HG03558 (cell line): ENCODE data around the gene SEMA3F.
A peak's percentile ranks its signal among the peaks of the same experiment; 100 is the strongest.
"Not testable (repeated sequence)": the region's sequence is repeated elsewhere in the genome, so short reads cannot be mapped to it uniquely, and the experiment has no call there.

Experiments
- ATAC-seq: cut with Tn5 transposase; IDR thresholded peaks from one replicate; pipeline ENCODE4 v1.9.1; 2021; ENCODE audit warnings: moderate number of reproducible peaks; ENCODE audit not compliant: unreplicated experiment; ENCODE audit errors: extremely low read depth

The SEMA3F gene

DNA sequence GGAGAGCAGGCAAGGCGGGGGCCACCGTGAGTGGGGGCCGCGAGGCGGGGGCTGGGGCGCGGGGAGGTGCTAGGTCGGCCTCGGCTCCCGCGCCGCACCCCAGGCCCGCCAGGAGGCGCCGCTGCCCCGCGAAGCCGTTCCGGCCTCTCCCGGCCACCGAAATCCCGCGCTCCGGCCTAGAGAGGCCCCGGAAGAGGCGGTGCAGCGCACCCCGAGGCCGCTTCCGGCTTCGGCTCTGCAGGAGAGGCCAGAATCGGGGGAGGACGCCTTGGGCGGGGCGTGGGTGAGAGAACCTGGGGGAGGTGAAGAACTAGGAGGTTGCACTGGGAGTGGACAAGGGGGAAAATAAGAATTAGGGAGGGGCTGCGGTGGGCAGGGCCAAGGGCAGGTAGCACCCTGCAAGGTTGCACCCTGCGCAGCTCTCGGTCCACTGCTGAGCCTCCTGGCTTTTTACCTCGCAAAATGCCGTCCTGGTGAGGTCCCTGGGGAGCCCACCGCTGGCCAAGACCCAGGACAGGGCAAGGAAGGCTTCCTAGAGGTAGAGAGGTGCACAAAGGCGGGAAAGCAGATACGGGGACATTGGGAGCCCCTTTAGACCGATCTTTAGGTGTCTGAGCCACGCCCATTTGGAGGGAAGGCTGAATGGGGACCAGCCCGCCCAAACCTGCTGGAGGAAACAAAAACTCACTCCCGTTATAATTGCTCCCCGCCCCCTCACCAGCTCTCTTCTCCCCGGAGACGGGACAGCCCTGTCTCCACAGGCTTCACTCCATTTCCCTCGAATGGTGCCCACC lies 72.5 kb downstream of the SEMA3F start:
- peak; percentile 66 for ATAC-seq

DNA sequence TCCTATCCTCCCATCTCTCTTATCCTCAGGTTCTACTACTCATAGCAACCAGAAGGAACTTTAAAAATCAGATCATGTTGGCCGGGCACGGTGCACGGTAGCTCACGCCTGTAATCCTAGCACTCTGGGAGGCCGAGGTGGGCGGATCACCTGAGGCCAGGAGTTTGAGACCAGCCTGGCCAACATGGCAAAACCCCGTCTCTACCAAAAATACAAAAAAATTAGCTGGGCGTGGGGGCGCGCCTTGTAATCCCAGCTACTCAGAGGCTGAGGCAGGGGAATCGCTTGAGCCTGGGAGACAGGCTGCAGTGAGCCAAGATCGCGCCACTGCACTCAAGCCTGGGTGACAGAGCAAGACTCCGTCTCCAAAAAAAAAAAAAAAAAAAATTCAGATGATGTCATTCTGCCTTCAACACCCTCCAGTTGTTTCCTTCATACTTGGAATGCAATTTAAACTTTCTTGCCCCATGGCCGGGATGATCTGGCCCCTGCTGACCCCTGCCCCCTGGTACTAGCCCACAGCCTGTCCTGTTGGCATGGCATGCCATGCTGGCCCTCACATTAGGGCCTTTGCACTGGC lies 73.2 kb downstream of the SEMA3F start:
- not testable (repeated sequence) for ATAC-seq

DNA sequence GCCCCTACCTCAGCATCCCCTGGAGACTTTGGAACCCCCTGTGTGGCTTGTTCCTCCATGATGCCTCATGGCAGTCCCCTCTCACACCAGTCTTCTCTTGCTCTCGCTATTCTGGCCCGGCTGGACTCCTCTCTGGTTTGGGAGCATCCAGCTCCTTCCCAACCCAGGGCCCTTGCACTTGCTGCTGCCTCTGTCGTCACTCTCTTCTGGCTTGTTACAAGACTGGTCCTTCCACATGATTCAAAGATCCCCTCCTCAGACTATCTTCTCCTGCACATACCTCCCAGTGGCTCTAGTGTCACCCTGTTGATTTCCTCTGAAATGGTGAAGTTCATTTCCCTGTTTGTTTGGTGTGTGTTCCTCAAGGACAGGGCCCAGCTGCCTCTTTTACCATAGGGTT lies 74.4 kb downstream of the SEMA3F start:
- ATAC-seq, result no peak

DNA sequence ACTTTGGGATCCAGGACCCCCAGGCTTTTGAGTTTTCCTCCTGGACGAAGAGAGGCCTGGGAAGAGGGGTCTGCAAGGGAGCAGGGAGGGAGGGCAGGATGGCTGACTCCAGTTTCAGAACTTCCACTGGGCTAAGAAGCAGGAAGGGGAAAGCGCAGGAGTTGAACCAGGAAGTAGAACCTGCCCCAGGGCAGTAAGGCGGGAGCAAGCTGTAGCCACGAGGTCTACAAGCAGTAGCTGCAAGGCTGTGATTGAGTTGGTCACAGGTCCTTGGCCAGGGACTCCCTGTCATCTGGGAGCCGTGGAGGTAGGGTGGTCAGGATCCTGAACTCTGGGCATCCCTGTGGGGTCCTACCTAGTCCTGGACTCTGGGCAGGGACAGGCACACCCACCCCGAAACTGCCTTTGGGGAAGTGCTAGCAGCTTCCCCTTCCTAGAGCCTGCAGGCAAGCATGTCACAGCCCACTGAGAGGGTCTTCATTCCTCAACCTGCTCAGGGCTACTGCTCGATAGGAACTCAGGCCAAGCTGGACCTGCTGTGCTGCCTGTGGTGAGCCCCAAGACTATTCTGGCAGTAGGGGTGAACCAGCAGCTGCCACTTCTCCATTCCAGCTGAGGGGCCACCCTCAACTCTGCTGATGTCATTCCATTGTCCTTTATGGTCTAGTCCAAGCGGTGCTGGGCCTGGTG lies 75.1 kb downstream of the SEMA3F start:
- ATAC-seq, result no peak

GRCh38 chr3:50230794-50231125 lies 75.6 kb downstream of the SEMA3F start:
- no peak for ATAC-seq

DNA sequence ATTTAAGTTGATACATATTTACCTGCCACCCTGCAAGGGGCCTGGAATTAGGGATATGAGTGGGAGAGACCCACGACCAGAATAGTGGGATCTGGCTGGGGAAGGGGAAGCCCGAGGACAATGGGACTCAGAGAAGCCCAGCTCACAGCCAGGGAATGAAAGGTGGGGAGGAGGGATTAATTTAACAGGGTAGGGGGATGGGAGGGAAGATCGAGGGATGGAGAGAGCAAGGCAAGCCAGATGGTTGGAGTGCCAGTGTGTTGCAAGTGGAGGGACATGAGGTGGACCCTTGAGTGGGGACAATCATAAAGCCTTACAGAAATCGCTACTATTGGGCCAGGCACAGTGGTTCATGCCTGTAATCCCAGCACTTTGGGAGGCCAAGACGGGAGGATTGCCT lies 76.5 kb downstream of the SEMA3F start:
- no peak for ATAC-seq

DNA sequence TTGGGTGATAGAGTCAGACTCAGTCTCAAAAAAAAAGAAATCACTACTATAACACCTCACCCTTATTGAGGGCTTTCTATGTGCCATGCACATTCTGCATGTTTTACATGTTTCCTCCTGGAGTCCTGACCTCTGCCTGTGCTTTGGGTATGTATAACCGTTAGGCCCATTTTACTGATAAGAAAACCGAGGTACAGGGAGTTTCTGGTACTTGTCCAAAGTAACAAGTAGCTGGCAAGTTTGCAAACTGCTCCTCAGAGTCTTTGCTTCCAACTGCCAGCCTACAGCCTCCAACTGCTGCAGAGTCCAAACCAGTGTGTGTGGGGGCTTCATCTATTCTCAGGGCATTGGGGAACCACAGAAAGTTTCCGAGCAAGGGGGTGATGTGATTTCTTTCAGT lies 77.2 kb downstream of the SEMA3F start:
- no peak for ATAC-seq

DNA sequence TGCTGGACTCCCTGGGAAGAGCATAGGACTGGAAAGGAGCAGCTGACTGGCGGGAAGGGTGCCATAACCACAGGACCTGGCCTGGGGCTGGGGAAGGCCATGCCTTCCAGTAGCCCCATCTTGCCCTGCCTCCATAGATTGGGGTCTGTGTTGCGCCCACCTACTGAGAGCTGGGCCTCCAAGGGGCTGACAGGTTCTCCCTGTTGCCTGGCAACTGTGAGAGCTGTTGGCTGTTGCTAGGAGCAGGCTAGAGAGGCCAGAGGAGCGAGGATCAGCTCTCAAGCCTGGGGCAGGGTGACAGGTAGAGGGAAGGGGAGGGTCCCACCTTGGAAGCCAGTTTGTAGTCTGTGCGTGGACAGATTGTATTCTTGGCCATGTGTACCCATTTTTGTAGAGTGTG lies 78.1 kb downstream of the SEMA3F start:
- no peak for ATAC-seq

- ATAC-seq, result peak; percentile 80
These were observed 80.8 kb downstream of the SEMA3F start, which contains the start of gene GNAI2 for GRCh38 chr3:50235716-50236483. TSS of gene GNAI2 (plus strand) at chr3:50236204. CDS start at chr3:50236336, 132 bp downstream.

DNA sequence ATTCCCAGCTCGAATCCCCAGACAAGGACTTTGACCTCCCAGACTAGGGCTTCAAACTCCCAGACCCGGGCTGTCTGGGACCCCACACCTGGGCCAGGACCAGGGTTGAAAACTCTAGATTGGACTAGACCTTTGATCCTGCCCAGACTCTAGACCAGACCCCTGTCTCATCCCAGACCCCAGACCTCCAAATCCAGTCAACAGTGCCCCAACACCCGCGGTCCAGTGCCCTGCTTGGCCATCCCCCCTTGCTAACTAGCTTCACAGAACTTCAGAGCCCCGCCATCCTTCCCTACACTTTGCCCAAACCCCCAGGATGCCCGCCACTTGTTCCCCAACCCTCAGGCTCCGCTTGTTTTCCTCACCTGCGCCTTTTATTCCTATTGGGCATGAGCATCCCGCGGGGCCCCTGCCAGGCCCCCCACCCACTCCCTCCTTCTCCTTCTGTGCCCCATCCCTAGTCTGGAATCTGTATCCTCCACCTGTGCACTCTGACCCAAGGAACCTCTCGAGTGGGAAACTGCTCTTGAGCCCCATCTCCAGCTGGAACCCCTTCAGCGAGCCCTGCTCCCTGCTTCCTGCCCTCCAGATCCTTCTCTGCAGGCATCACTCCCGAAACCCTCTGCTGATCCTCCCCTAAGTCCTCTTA lies 81.5 kb downstream of the SEMA3F start:
- ATAC-seq, result no peak

- no peak for ATAC-seq
These were observed 82.1 kb downstream of the SEMA3F start for GRCh38 chr3:50237133-50237651.

- ATAC-seq, result no peak
These were observed 82.8 kb downstream of the SEMA3F start for GRCh38 chr3:50237754-50238548.

GRCh38 chr3:50238549-50239026 lies 83.5 kb downstream of the SEMA3F start:
- ATAC-seq, result no peak
